Duodenal mucosa (tissue), 2 donors: ENCODE data around the gene CDC14B.

ENCODE experiments used
- H3K27ac ChIP-seq: one replicate; pipeline ENCODE4 v1.7.0; 2013; ENCODE audit warnings: low read depth, low read length
- H3K27me3 ChIP-seq, 2 donors: one replicate each; pipeline ENCODE4 v1.7.0; 2013; ENCODE audit warnings: low read length in 2 of 2, control low read depth in 1 of 2; ENCODE audit not compliant: insufficient read depth in 2 of 2, control insufficient read depth in 1 of 2
- H3K36me3 ChIP-seq, 2 donors: one replicate each; pipeline ENCODE4 v1.7.0; 2013; ENCODE audit warnings: low read length in 2 of 2, control low read depth in 1 of 2; ENCODE audit not compliant: insufficient read depth in 2 of 2, control insufficient read depth in 1 of 2
- H3K4me1 ChIP-seq, 2 donors: one replicate each; pipeline ENCODE4 v1.7.0; 2013; ENCODE audit warnings: low read length in 2 of 2, control low read depth in 1 of 2; ENCODE audit not compliant: insufficient read depth in 2 of 2, control insufficient read depth in 1 of 2
- H3K4me3 ChIP-seq, 2 donors: one replicate each; pipeline ENCODE4 v1.7.0; 2013; ENCODE audit warnings: low read length in 2 of 2, low read depth in 1 of 2
- H3K9ac ChIP-seq, 2 donors: one replicate each; pipeline ENCODE4 v1.7.0; 2013; ENCODE audit warnings: low read length in 2 of 2, low read depth in 1 of 2
- H3K9me3 ChIP-seq, 2 donors: one replicate each; pipeline ENCODE4 v1.7.0; 2013; ENCODE audit warnings: low read length in 2 of 2, control low read depth in 1 of 2; ENCODE audit not compliant: control insufficient read depth in 1 of 2

The CDC14B gene

GRCh38 chr9:96476591-96476990 is 143.1 kb downstream of the CDC14B start:
- Histone ChIP-seq H3K27ac (no peak overlapping the region), H3K27me3 (no peaks in the 10 kb centered on the region)

GRCh38 chr9:96476013-96476412 is 143.6 kb downstream of the CDC14B start:
- H3K9ac ChIP-seq, result no peak overlapping the region
- no peak overlapping the region for H3K27ac ChIP-seq
- H3K4me1 ChIP-seq, result no peaks in the 10 kb centered on the region
- no peaks in the 10 kb centered on the region for H3K27me3 ChIP-seq
- H3K4me3 ChIP-seq, result no peak overlapping the region
- peaks cover 0 to 16% of the 10 kb centered on the region in 2 donors for H3K36me3 ChIP-seq
- no peaks in the 10 kb centered on the region for H3K9me3 ChIP-seq

More at GRCh38 chr9:96476591-96476990, 143.1 kb downstream of the CDC14B start:
- no peaks in the 10 kb centered on the region for H3K9me3 ChIP-seq
- no peaks in the 10 kb centered on the region for H3K4me1 ChIP-seq
- H3K4me3 ChIP-seq, result no peak overlapping the region
- H3K36me3 ChIP-seq, result peaks cover 0 to 16% of the 10 kb centered on the region in 2 donors
- H3K9ac ChIP-seq, result no peak overlapping the region

- H3K27me3 ChIP-seq, result no peaks in the 10 kb centered on the region
- no peak overlapping the region for H3K9ac ChIP-seq
- no peak overlapping the region for H3K27ac ChIP-seq
- H3K9me3 ChIP-seq, result no peaks in the 10 kb centered on the region
- H3K36me3 ChIP-seq, result peaks cover 0 to 7% of the 10 kb centered on the region in 2 donors
- no peak overlapping the region for H3K4me3 ChIP-seq
- H3K4me1 ChIP-seq, result no peaks in the 10 kb centered on the region
These were observed 151.9 kb downstream of the CDC14B start for GRCh38 chr9:96467784-96468183.

- Histone ChIP-seq H3K27ac (no peak overlapping the region), H3K4me3 (no peak overlapping the region), H3K4me1 (no peaks in the 10 kb centered on the region), H3K36me3 (no peaks in the 10 kb centered on the region), H3K27me3 (no peaks in the 10 kb centered on the region), H3K9me3 (no peaks in the 10 kb centered on the region), H3K9ac (no peak overlapping the region)
These were observed 155.2 kb downstream of the CDC14B start for GRCh38 chr9:96464426-96464825.

GRCh38 chr9:96462541-96462940 is 157.1 kb downstream of the CDC14B start:
- H3K4me1 ChIP-seq, result no peaks in the 10 kb centered on the region
- H3K27me3 ChIP-seq, result no peaks in the 10 kb centered on the region
- no peak overlapping the region for H3K27ac ChIP-seq
- no peaks in the 10 kb centered on the region for H3K36me3 ChIP-seq
- H3K9ac ChIP-seq, result no peak overlapping the region
- no peak overlapping the region for H3K4me3 ChIP-seq
- no peaks in the 10 kb centered on the region for H3K9me3 ChIP-seq

- Histone ChIP-seq H3K27me3 (no peaks in the 10 kb centered on the region), H3K9me3 (no peaks in the 10 kb centered on the region), H3K9ac (no peak overlapping the region), H3K27ac (no peak overlapping the region), H3K4me3 (no peak overlapping the region), H3K36me3 (no peaks in the 10 kb centered on the region), H3K4me1 (no peaks in the 10 kb centered on the region)
These were observed 158.3 kb downstream of the CDC14B start for GRCh38 chr9:96461336-96461735.

- Histone ChIP-seq H3K4me3 (no peak overlapping the region), H3K9me3 (no peaks in the 10 kb centered on the region), H3K9ac (no peak overlapping the region), H3K36me3 (no peaks in the 10 kb centered on the region), H3K4me1 (no peaks in the 10 kb centered on the region), H3K27ac (no peak overlapping the region), H3K27me3 (no peaks in the 10 kb centered on the region)
These were observed 158.8 kb downstream of the CDC14B start for GRCh38 chr9:96460882-96461281.

- Histone ChIP-seq H3K4me1 (no peaks in the 10 kb centered on the region), H3K27me3 (no peaks in the 10 kb centered on the region), H3K9me3 (no peaks in the 10 kb centered on the region), H3K36me3 (no peaks in the 10 kb centered on the region), H3K27ac (no peak overlapping the region), H3K4me3 (no peak overlapping the region), H3K9ac (no peak overlapping the region)
These were observed 159.2 kb downstream of the CDC14B start for GRCh38 chr9:96460470-96460869.

GRCh38 chr9:96459268-96460007 is 160.2 kb downstream of the CDC14B start:
- H3K9me3 ChIP-seq, result no peaks in the 10 kb centered on the region
- H3K4me1 ChIP-seq, result no peaks in the 10 kb centered on the region
- H3K27me3 ChIP-seq, result no peaks in the 10 kb centered on the region
- H3K36me3 ChIP-seq, result no peaks in the 10 kb centered on the region
- no peak overlapping the region for H3K9ac ChIP-seq
- no peak overlapping the region for H3K27ac ChIP-seq
- no peak overlapping the region for H3K4me3 ChIP-seq

- Histone ChIP-seq H3K9me3 (no peaks in the 10 kb centered on the region), H3K27me3 (no peaks in the 10 kb centered on the region), H3K4me1 (no peaks in the 10 kb centered on the region), H3K27ac (no peak overlapping the region), H3K9ac (no peak overlapping the region), H3K36me3 (no peaks in the 10 kb centered on the region), H3K4me3 (no peak overlapping the region)
These were observed 161.4 kb downstream of the CDC14B start for GRCh38 chr9:96458226-96458625.
